Activated T-cell treated with anti-CD3 and anti-CD28 coated beads, Interleukin-2, amount 50 U/mL, for 72 hours (primary cell): Measurements from ENCODE around the gene TRIM65. TPM values are rescaled to one million over a fixed set of nuclear protein-coding genes. Genes with fewer than 3 reads are reported as not detected.
A peak's percentile ranks its signal among the peaks of the same experiment; 100 is the strongest.
"Not testable (repeated sequence)": the region's sequence is repeated elsewhere in the genome, so short reads cannot be mapped to it uniquely, and the experiment has no call there.

Experiments
- ATAC-seq, 2 donors: fragments of 150-1000 bp; cut with Tn5 transposase; replicated peaks in 1 of 2; 2 replicates each; pipeline ENCODE4 v1.10.0; 2021; ENCODE audit warnings: moderate library complexity in 2 of 2, mild to moderate bottlenecking in 1 of 2
- DNase-seq, 2 donors: peaks; one replicate each; pipeline ENCODE4 v3.0.0; 2021 to 2022; ENCODE audit warnings: mixed read lengths in 1 of 2
- H3K27ac Mint-ChIP-seq: one replicate; pipeline ENCODE4 v1.8.0; 2022; ENCODE audit warnings: mild to moderate bottlenecking, moderate library complexity, mixed read lengths
- H3K27me3 Mint-ChIP-seq: one replicate; pipeline ENCODE4 v1.8.0; 2022; ENCODE audit warnings: low read depth, mixed read lengths
- H3K36me3 Mint-ChIP-seq, 2 donors: one replicate each; pipeline ENCODE4 v1.8.0; 2022; ENCODE audit warnings: mixed read lengths in 2 of 2, mild to moderate bottlenecking in 1 of 2; ENCODE audit not compliant: insufficient read depth in 2 of 2
- H3K4me1 Mint-ChIP-seq: one replicate; pipeline ENCODE4 v1.8.0; 2022; ENCODE audit warnings: low read depth, mixed read lengths
- H3K4me3 Mint-ChIP-seq, 2 donors: one replicate each; pipeline ENCODE4 v1.8.0; 2022; ENCODE audit warnings: mild to moderate bottlenecking in 2 of 2, mixed read lengths in 2 of 2, moderate library complexity in 2 of 2
- H3K9me3 Mint-ChIP-seq, 2 donors: one replicate each; pipeline ENCODE4 v1.8.0; 2022; ENCODE audit warnings: mixed read lengths in 2 of 2
- total RNA-seq, 2 donors: library from RNA; stranded (reverse); gene quantifications; one replicate each; pipeline ENCODE4 v1.2.3, GENCODE V29; 2022

The TRIM65 gene
- total RNA-seq, 2 donors from 2014 or later: 24.0 to 30.7 TPM

DNA sequence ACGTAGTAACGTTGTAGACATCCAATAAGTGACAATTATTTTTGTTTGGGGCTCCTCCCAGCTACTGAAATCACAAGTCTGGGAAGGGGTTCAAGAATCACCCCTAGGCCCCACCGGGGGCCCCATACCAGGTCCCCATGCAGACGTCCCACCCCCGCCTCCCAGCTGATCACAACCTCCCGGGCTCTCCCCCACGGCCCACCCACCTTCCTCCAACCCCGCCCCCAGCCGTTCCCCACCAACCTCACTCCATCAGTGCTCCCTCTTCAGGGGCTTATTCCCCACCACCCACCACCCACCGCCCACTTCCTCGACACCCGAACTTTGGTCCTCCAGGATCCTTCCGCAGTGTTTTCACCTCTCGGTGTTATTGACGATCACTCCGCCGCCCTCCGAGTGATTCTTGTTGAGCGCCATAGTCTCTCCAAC, 41.9 kb downstream of the TRIM65 start:
- ATAC-seq: peak; percentile 8 to 36
- peaks cover 0 to 5% of the 10 kb centered on the region in 2 donors for H3K36me3 Mint-ChIP-seq

DNA sequence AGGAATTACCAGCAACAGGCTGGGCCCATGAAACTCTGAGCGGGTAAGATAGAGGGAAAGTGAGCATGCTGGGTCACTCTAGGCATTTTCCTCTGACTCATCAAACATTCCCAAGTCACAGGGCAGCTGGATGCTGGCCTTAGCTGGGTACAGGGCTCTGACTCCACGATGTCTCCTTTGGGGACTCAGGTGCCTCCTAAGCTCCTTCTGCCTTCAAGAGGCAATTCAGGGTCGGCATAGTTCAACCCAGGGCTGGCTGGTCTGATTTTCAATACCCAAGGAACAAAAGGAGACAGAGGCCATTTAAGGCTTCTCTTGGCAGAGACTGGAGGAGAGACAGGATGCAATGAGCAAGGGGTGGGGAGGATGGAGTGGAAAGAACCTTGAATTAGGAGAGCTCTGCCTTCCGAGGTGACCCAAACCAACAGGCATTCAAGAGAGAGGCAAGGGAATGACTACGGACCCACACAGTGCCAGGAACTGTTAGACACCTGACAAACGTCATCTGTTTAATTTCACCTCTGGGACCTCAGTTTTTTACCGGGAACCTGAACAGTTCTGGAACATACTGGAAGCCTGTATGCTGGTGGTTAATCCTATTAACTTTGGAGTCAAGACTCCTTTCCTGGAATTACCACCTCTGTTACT, 42.5 kb downstream of the TRIM65 start:
- H3K36me3 Mint-ChIP-seq: peaks cover 2 to 5% of the 10 kb centered on the region in 2 donors
- no peak for DNase-seq
- peaks cover 33% of the 10 kb centered on the region for H3K4me1 Mint-ChIP-seq
- no peaks in the 10 kb centered on the region for H3K9me3 Mint-ChIP-seq
- no peaks in the 10 kb centered on the region for H3K27me3 Mint-ChIP-seq
- no peak for ATAC-seq
- H3K27ac Mint-ChIP-seq: no peak overlapping the region
- H3K4me3 Mint-ChIP-seq: no peak overlapping the region

More for the DNA sequence above, 41.9 kb downstream of the TRIM65 start:
- Mint-ChIP-seq H3K27me3 (no peaks in the 10 kb centered on the region), H3K4me1 (peaks cover 37% of the 10 kb centered on the region), H3K4me3 (no peak overlapping the region), H3K27ac (no peak overlapping the region), H3K9me3 (no peaks in the 10 kb centered on the region)
- no peak for DNase-seq

DNA sequence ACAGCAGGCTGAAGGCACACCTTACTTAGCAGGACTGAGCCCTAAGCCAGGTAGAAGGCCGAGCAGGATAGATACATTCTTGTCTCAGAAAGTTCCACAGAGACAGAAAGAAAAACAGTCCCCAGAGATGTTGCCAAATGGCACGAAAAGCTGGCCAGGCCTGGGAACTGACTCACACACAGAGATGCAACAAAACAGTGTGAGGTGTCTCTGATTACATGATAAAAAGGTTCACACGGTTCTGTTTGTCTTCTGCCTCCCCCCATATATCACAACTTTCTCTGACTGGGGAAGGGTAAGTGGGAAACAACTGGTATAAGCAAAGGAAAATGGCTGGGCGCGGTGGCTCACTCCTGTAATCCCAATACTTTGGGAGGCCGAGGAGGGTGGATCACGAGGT, 43.3 kb downstream of the TRIM65 start:
- Mint-ChIP-seq H3K27me3 (no peaks in the 10 kb centered on the region), H3K4me1 (peaks cover 25% of the 10 kb centered on the region), H3K4me3 (peak overlapping the region in 1 of 2 donors; percentile 69), H3K36me3 (peaks cover 2 to 5% of the 10 kb centered on the region in 2 donors), H3K27ac (peak overlapping the region; percentile 73), H3K9me3 (no peaks in the 10 kb centered on the region)
- ATAC-seq: no peak
- no peak for DNase-seq

DNA sequence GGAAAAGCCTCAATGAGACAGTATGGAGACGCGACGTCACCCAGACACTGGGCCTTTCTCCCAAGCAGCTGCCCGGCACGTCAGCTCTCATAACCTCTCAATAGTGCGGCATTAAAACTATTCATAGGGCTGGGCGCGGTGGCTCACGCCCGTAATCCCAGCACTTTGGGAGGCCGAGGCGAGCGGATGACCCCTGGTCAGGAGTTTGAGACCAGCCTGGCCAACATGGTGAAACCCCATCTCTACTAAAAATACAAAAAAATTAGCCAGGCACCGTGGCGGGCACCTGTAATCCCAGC, 45.1 kb downstream of the TRIM65 start:
- peaks cover 18% of the 10 kb centered on the region for H3K4me1 Mint-ChIP-seq
- ATAC-seq, H3K36me3 Mint-ChIP-seq, H3K27me3 Mint-ChIP-seq, H3K9me3 Mint-ChIP-seq, H3K27ac Mint-ChIP-seq, DNase-seq, H3K4me3 Mint-ChIP-seq: not testable (repeated sequence)

DNA sequence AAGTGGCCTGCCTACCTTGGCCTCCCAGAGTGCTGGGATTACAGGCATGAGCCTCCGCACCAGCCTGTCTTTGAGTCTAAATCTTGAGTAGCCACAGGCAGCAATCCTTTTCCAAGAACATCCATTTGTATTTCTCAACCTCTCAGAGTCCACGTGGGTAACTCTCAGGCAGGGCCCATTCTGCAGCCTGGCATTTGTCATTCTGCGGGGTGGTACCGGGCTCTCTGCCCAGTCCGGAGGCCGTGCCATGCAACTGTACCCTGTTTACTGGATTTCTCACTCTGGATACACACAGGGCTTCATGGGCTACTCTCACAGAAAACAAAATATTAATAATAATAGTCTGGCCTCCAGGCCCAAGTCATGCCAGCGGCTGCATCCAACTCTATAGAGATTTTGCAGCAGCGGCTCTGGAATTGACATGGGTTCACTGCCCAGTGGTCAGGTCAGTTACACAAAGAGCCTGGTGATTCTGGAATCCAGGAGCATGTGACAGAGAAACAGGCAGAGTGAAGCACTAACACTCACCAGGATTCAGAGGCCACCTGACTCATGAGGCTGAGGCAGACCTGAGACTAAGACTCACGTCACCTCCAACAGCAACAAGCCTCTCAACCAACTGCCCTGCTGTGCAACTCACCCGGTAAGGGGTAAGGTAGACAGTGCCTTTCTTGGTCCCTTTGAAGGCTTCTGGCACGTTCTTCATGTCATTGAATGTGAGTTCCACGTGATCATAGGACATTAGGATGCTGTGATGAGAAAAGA, 45.6 kb downstream of the TRIM65 start:
- Mint-ChIP-seq H3K27ac (no peak overlapping the region), H3K36me3 (peaks cover 2 to 7% of the 10 kb centered on the region in 2 donors), H3K27me3 (no peaks in the 10 kb centered on the region), H3K4me1 (peaks cover 13% of the 10 kb centered on the region), H3K9me3 (no peaks in the 10 kb centered on the region), H3K4me3 (no peak overlapping the region)
- no peak for ATAC-seq
- DNase-seq: no peak

DNA sequence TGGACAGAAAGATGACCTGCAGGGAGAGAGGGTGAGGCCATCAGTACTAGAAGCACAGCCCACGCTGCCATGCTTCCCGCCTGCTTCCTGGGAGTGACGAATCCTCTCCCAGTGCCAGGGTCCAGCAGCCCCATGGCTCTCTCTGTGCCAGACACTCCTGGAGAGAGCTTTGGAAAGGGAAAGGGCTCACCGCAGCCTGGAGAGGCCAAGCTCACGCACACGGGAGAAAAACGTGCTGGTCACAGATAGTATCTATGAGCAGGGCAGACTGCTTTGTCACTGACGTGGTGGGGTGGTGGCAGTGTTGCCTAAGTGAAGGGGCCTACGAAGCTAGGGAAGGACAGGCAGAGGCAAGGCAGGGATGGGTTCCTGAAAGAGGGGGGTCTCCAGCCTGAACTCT, 47.0 kb downstream of the TRIM65 start:
- H3K4me3 Mint-ChIP-seq: no peak overlapping the region
- no peaks in the 10 kb centered on the region for H3K9me3 Mint-ChIP-seq
- H3K27me3 Mint-ChIP-seq: no peaks in the 10 kb centered on the region
- ATAC-seq: no peak
- H3K4me1 Mint-ChIP-seq: peaks cover 22% of the 10 kb centered on the region
- no peak overlapping the region for H3K27ac Mint-ChIP-seq
- no peak for DNase-seq
- peaks cover 2 to 9% of the 10 kb centered on the region in 2 donors for H3K36me3 Mint-ChIP-seq

DNA sequence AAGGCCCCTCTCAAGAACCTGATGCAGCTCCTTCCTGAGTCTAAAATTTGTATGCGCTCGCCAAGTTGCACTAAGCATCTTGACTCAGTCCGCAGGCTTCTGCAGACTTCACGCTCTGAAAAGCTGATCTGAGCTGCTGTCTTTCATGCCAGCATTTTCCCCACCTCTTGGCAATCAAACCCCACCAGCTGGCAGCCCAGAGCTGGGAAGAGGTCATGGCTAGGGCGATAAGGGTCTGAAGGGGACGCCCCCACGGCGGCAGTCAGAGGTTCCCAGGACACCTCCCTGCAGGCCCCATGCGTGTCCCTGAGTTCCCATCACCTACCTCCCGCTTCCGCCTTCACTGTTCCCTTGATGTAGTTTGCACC, 47.5 kb downstream of the TRIM65 start:
- Mint-ChIP-seq H3K9me3 (no peaks in the 10 kb centered on the region), H3K27me3 (no peaks in the 10 kb centered on the region), H3K4me1 (peaks cover 21% of the 10 kb centered on the region), H3K27ac (no peak overlapping the region), H3K36me3 (peaks cover 2 to 9% of the 10 kb centered on the region in 2 donors), H3K4me3 (no peak overlapping the region)
- no peak for DNase-seq
- ATAC-seq: no peak

DNA sequence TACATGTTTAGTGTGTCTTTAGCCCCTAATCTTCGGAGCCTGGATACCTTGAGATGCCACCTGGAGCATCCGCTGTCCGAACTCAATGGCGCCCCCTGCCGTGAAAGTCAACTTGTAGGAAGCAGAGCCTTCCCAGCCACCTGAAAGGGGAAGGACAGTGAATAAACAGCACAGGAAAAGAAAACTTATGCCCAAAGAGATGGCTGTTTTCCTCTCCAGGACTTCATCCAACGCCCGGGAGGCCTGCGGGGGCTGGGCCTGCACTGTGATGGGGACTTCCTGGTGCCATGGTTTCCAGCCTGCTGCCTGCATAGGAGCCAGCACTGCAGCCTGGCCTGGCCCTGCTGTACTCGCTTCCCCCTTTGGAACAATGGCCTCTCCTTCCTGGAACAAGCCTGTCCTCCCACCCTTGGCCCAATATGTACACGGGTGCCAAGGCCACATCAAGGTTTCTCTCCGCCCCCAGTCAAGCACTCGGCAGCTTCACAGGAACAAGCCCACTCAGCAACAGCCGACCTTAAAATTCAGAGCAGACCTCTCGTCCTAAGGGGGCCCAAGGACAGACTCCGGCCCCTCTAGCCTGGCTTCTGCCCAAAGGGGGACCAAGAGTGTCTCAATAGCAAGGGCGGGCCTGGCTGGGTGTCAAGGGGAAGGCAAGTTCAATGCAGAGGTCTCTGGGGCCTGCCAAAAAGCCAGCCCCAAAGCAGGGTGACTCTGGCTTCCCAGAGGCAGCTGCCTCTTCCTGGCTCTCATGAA, 48.0 kb downstream of the TRIM65 start:
- H3K27ac Mint-ChIP-seq: peak overlapping the region; percentile 66
- no peaks in the 10 kb centered on the region for H3K27me3 Mint-ChIP-seq
- no peaks in the 10 kb centered on the region for H3K9me3 Mint-ChIP-seq
- peaks cover 20% of the 10 kb centered on the region for H3K4me1 Mint-ChIP-seq
- DNase-seq: peak; percentile 80 to 84
- peaks cover 2 to 9% of the 10 kb centered on the region in 2 donors for H3K36me3 Mint-ChIP-seq
- peak; percentile 22 to 27 for ATAC-seq
- H3K4me3 Mint-ChIP-seq: no peak overlapping the region

DNA sequence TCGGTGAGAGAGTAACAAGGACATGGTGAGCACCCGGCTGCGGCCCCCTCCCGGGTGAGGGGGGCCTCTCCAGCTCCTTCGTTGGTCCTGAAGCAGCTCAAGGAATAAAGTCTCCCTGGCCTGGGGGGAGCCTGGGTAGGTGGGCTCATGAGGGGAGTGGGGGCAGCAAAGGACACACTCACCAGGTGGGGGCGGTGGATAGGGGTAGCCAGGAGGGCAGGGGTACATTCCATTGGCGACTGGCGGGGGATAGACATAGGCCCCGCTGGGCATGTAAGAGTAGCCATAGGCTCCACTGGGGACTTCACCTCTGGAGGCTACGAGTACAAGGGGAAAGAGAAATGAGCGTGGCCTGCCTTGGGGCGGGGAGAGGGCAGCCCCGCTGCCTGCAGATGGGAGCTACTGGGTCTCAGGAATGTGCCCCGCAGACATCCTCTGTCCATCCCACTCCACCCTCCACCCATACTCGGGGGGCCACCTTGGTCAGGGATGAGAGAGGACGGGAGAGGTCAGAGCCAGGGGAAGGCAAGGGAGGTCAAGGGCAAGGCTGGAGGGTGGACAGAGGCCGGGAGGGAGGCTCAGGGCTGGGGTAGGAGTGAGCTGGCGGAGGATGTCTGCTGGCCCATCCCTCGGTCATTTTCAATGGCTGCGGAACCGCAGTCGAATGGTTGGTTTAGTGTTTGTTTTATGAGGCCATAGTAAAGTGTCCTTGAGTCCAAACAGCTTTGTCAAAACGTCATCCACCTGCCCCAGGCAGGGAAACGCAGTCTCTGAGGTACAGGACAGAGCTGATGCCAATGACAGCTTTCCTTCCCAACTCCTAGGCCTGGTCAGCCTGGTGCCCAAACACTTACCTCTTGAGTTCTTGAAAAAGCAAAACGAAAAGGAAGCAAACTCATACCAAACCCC, 48.9 kb downstream of the TRIM65 start:
- H3K9me3 Mint-ChIP-seq: no peaks in the 10 kb centered on the region
- H3K36me3 Mint-ChIP-seq: peaks cover 2 to 11% of the 10 kb centered on the region in 2 donors
- no peaks in the 10 kb centered on the region for H3K27me3 Mint-ChIP-seq
- ATAC-seq (no peak), DNase-seq (no peak)
- H3K4me3 Mint-ChIP-seq: no peak overlapping the region
- peak overlapping the region; percentile 66 for H3K27ac Mint-ChIP-seq
- peaks cover 14% of the 10 kb centered on the region for H3K4me1 Mint-ChIP-seq

DNA sequence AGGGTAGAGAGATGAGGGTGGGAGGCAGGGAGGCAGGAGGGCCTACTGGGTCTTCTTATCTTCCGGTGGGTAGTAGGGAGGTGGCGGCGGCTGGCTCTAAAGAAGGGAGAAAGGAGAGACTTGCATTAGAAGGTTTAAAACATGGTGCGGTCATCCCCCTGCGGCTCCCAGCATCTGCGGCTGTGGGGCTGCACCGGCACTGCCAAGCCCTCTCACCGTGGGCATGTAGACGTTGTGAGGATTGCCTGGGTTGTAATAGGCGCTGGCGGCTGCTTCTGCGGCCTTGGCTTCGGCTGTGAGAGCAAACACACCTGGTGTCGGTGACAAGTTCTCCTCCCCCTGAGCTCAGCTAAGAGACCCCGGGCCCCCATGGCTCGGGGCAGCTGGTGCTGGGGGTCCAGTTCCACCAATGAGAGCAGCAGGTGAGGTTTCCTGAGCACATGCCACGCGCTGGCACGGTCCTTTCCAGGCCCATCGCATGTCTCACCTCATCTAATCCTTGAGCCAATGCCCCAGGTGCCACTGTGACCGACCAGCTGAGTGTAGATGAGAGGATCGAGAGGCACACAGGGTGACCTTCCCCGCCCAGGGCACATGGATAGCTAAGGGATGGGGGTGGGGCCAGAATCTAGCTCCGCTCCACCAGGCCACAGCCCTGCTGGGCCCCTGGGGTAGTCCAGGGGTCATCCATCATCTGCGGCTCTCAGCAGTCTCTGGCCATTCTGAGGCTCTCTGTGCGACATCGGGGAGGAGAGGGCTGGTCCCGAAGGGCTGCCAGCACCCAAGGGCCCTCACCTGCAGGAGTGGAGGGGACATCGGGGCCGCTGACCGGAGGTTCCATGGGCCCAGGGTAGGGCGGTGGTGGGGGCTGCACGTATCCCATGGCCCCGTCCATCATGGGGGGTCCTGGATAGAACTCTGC, 49.8 kb downstream of the TRIM65 start:
- Mint-ChIP-seq H3K36me3 (peaks cover 2 to 11% of the 10 kb centered on the region in 2 donors), H3K4me3 (no peak overlapping the region), H3K4me1 (peaks cover 18% of the 10 kb centered on the region), H3K27ac (peak overlapping the region; percentile 70), H3K9me3 (no peaks in the 10 kb centered on the region), H3K27me3 (no peaks in the 10 kb centered on the region)
- no peak for DNase-seq
- ATAC-seq: no peak

DNA sequence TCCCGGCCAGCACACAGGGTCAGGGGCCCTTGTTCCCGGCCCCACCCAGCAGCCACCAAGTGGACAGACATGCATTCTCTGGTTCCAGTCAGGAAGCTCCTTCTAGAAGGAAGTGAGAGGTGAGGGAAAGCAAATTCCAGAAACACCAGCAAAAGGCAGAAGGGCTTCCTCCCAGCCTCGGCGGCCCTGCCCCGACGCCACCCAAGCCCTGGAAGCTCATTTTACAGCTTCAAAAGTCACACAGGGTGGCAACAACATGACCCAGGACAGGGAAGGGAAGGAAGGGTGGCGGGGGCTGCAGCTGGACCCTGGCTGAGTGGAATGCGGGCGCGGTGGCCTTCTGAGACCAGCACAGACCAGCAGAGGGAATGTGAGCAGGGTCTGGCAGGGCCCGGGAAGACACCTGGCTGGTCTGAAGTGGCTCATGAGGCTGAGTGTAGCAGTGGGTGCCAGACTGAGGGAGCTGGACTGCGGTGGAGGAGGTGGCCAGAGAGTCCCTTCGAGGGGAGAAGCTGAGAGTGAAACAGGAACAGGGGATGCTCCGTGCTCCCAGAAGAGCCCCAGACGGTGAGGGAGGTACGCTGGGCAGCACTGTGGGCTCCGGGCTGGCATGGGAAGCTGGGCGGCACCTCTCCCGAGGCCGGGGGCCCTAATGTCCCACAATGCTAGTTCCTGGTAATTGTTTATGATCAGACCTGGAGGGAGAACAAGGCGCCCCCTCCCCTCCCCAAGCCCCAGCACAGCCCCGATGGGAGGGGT, 50.6 kb downstream of the TRIM65 start:
- Mint-ChIP-seq H3K27me3 (no peaks in the 10 kb centered on the region), H3K36me3 (peaks cover 2 to 11% of the 10 kb centered on the region in 2 donors), H3K4me3 (no peak overlapping the region), H3K4me1 (peaks cover 19% of the 10 kb centered on the region), H3K9me3 (no peaks in the 10 kb centered on the region), H3K27ac (peak overlapping the region; percentile 18)
- DNase-seq (no peak), ATAC-seq (no peak)
